ENCODE measurements around the gene MSI2.

DNA sequence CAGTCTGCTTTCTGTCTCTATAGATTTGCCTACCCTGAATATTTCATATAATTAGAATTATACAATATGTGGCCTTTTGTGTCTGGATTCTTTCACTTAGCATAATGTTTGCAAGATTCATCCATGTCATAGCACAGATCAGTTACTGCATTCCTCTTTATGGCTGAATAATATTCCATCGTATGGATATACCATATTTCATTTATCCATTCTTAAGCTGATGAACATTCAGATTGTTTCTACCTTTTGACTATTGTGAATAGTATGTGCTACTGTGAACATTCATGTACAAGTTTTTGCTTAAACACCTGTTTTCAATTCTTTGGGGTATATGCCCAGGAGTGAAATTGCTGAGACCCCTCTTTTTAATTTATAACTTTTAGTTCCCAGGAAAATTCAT is 49.4 kb upstream of the MSI2 start:
- no peak for TF ChIP-seq EZH2 (IDR thresholded peaks at IDR 0.05; ENCODE audit: borderline replicate concordance, low read length)
- TF ChIP-seq, protein P1, sequence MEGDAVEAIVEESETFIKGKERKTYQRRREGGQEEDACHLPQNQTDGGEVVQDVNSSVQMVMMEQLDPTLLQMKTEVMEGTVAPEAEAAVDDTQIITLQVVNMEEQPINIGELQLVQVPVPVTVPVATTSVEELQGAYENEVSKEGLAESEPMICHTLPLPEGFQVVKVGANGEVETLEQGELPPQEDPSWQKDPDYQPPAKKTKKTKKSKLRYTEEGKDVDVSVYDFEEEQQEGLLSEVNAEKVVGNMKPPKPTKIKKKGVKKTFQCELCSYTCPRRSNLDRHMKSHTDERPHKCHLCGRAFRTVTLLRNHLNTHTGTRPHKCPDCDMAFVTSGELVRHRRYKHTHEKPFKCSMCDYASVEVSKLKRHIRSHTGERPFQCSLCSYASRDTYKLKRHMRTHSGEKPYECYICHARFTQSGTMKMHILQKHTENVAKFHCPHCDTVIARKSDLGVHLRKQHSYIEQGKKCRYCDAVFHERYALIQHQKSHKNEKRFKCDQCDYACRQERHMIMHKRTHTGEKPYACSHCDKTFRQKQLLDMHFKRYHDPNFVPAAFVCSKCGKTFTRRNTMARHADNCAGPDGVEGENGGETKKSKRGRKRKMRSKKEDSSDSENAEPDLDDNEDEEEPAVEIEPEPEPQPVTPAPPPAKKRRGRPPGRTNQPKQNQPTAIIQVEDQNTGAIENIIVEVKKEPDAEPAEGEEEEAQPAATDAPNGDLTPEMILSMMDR (IDR thresholded peaks at IDR 0.05; ENCODE audit: low read length): no peak
